H1 (cell line): ENCODE measurements around the gene PTBP3. TPM values are rescaled to one million over a fixed set of nuclear protein-coding genes. Genes with fewer than 3 reads are reported as not detected.

ENCODE experiments used
- CTCF ChIA-PET: fragments of 300-600 bp; sonication (Branson Sonifier 250); formaldehyde crosslinking; loops from one replicate; lab custom pipeline; 2021; ENCODE audit not compliant: partially characterized antibody; lab: Charles Lee
- POLR2A ChIA-PET: fragments of 300-600 bp; sonication (Branson Sonifier 250); formaldehyde crosslinking; loops from one replicate; lab custom pipeline; 2021; ENCODE audit warnings: inconsistent platforms; ENCODE audit not compliant: partially characterized antibody; lab: Charles Lee
- DNase-seq, 2 experiments: peaks; one replicate each; pipeline versions ENCODE4 v3.0.0 to v3.0.0-alpha.2; 2010 to 2022; ENCODE audit warnings: low spot score in 2 of 2, low read depth in 1 of 2, mixed read lengths in 1 of 2
- FAIRE-seq: peaks from 2 replicates; lab custom pipeline; 2011; peaks lifted over from hg19 to GRCh38; lab: Jason Lieb, UNC
- H2AFZ ChIP-seq: 2 replicates; pipeline ENCODE4 v1.8.1; 2012; ENCODE audit warnings: low read length, inconsistent platforms
- H2AK5ac ChIP-seq: 2 replicates; pipeline ENCODE4 v1.6.1; 2013; ENCODE audit warnings: low read depth, low read length
- H2BK120ac ChIP-seq: replicated peaks from 2 replicates; pipeline ENCODE3; 2013; ENCODE audit warnings: low read depth, low read length, inconsistent platforms
- H2BK12ac ChIP-seq: 2 replicates; pipeline ENCODE4 v1.6.1; 2013; ENCODE audit warnings: low read depth, low read length
- H2BK15ac ChIP-seq: 2 replicates; pipeline ENCODE4 v1.6.1; 2013; ENCODE audit warnings: low read length
- H2BK20ac ChIP-seq: 2 replicates; pipeline ENCODE4 v1.6.1; 2013; ENCODE audit warnings: low read length
- H2BK5ac ChIP-seq: 2 replicates; pipeline ENCODE4 v1.6.1; 2013; ENCODE audit warnings: low read depth, low read length
- H3K14ac ChIP-seq: 2 replicates; pipeline ENCODE4 v1.6.1; 2013; ENCODE audit warnings: inconsistent platforms; ENCODE audit not compliant: insufficient read length
- H3K18ac ChIP-seq: 2 replicates; pipeline ENCODE4 v1.6.1; 2013; ENCODE audit warnings: low read length; ENCODE audit errors: extremely low read depth
- H3K23ac ChIP-seq: 2 replicates; pipeline ENCODE4 v1.6.1; 2013; ENCODE audit warnings: inconsistent platforms; ENCODE audit not compliant: insufficient read length
- H3K23me2 ChIP-seq: 2 replicates; pipeline ENCODE4 v1.6.1; 2013; ENCODE audit warnings: low read depth, low read length
- H3K27ac ChIP-seq: 2 replicates; pipeline ENCODE4 v1.6.1; 2011; ENCODE audit warnings: low read depth, low read length, inconsistent platforms
- H3K27me3 ChIP-seq, 4 experiments: replicated peaks in 1 of 4; 1 replicate in 1 of 4; 2 replicates in 3 of 4; pipeline versions ENCODE4 v1.6.1 to v1.8.1; 2011 to 2013; ENCODE audit warnings: low read length in 3 of 4, mild to moderate bottlenecking in 3 of 4, inconsistent platforms in 2 of 4, mixed read lengths in 2 of 4, moderate library complexity in 1 of 4; ENCODE audit not compliant: control insufficient read depth in 3 of 4, insufficient read depth in 3 of 4; ENCODE audit errors: extremely low read depth in 1 of 4
- H3K36me3 ChIP-seq, 4 experiments: 2 replicates each; pipeline versions ENCODE4 v1.6.1 to v1.8.1; 2011 to 2013; ENCODE audit warnings: mild to moderate bottlenecking in 4 of 4, low read length in 3 of 4, moderate library complexity in 2 of 4, control low read depth in 1 of 4, inconsistent platforms in 1 of 4; ENCODE audit not compliant: insufficient read depth in 4 of 4, control insufficient read depth in 2 of 4
- H3K4ac ChIP-seq: replicated peaks from 2 replicates; pipeline ENCODE3; 2013; ENCODE audit warnings: low read length, low read depth, mixed read lengths, inconsistent platforms; ENCODE audit not compliant: insufficient read length
- H3K4me1 ChIP-seq, 4 experiments: replicated peaks in 1 of 4; 1 replicate in 1 of 4; 2 replicates in 3 of 4; pipeline versions ENCODE4 v1.6.1 to v1.8.1; 2011 to 2013; ENCODE audit warnings: low read length in 3 of 4, inconsistent platforms in 2 of 4, mixed read lengths in 1 of 4; ENCODE audit not compliant: insufficient read depth in 4 of 4, control insufficient read depth in 3 of 4
- H3K4me2 ChIP-seq, 2 experiments: 2 replicates each; pipeline versions ENCODE4 v1.6.1 to v1.8.1; 2011 to 2013; ENCODE audit warnings: low read depth in 2 of 2, low read length in 2 of 2, control low read depth in 1 of 2, inconsistent platforms in 1 of 2, mild to moderate bottlenecking in 1 of 2; ENCODE audit not compliant: insufficient read depth in 1 of 2
- H3K4me3 ChIP-seq, 4 experiments: fragments of 200-600, 300-600 bp in 1 of 4; sonication (generic), shearing (Covaris generic), sonication (Bioruptor Twin) in 1 of 4; 2 replicates each; pipeline versions ENCODE4 v1.5.1 to v1.8.1; 2011 to 2016; ENCODE audit warnings: low read length in 4 of 4, low read depth in 3 of 4, control low read depth in 2 of 4, inconsistent platforms in 2 of 4, mild to moderate bottlenecking in 2 of 4, mixed read lengths in 1 of 4, moderate library complexity in 1 of 4; ENCODE audit not compliant: insufficient read depth in 2 of 4; ENCODE audit errors: extremely low read depth in 1 of 4
- H3K56ac ChIP-seq: replicated peaks from 2 replicates; pipeline ENCODE3; 2013; ENCODE audit warnings: low read depth, mild to moderate bottlenecking, mixed read lengths, low read length, inconsistent platforms; ENCODE audit not compliant: insufficient read length
- H3K79me1 ChIP-seq: 2 replicates; pipeline ENCODE4 v1.6.1; 2013; ENCODE audit warnings: low read depth, low read length, control low read depth
- H3K79me2 ChIP-seq, 2 experiments: 2 replicates each; pipeline versions ENCODE4 v1.6.1 to v1.8.1; 2012 to 2013; ENCODE audit warnings: low read length in 2 of 2, mild to moderate bottlenecking in 2 of 2, inconsistent platforms in 1 of 2; ENCODE audit not compliant: insufficient read depth in 2 of 2, control insufficient read depth in 1 of 2
- H3K9ac ChIP-seq, 4 experiments: replicated peaks in 1 of 4; 1 replicate in 1 of 4; 2 replicates in 3 of 4; pipeline versions ENCODE4 v1.6.1 to v1.8.1; 2011 to 2013; ENCODE audit warnings: low read depth in 3 of 4, low read length in 3 of 4, control low read depth in 2 of 4, mild to moderate bottlenecking in 2 of 4, moderate library complexity in 2 of 4, inconsistent platforms in 1 of 4; ENCODE audit errors: extremely low read depth in 1 of 4
- H3K9me3 ChIP-seq, 2 experiments: 2 replicates each; pipeline versions ENCODE4 v1.6.1 to v1.8.1; 2012 to 2013; ENCODE audit warnings: mild to moderate bottlenecking in 2 of 2, moderate library complexity in 2 of 2, control low read depth in 1 of 2, inconsistent platforms in 1 of 2, low read depth in 1 of 2, low read length in 1 of 2, mixed read lengths in 1 of 2; ENCODE audit not compliant: insufficient read depth in 2 of 2
- H4K20me1 ChIP-seq, 2 experiments: replicated peaks in 1 of 2; 2 replicates each; pipeline versions ENCODE3 to v1.8.1; 2011 to 2013; ENCODE audit warnings: inconsistent platforms in 2 of 2, low read length in 2 of 2, mild to moderate bottlenecking in 1 of 2; ENCODE audit not compliant: insufficient read depth in 2 of 2, control insufficient read depth in 1 of 2
- H4K5ac ChIP-seq: 2 replicates; pipeline ENCODE4 v1.6.1; 2013; ENCODE audit warnings: low read length, low read depth, mixed read lengths, inconsistent platforms; ENCODE audit not compliant: insufficient read length
- H4K8ac ChIP-seq: 2 replicates; pipeline ENCODE4 v1.8.0; 2013; ENCODE audit warnings: mild to moderate bottlenecking, moderate library complexity, low read length, inconsistent platforms; ENCODE audit not compliant: insufficient read depth; ENCODE audit errors: extremely low read depth
- H4K91ac ChIP-seq: replicated peaks from 2 replicates; pipeline ENCODE3; 2013; ENCODE audit warnings: low read length, mixed read lengths, inconsistent platforms; ENCODE audit not compliant: insufficient read length
- EGR1 ChIP-seq: IDR thresholded peaks from 2 replicates; pipeline ENCODE4 v1.6.1; 2011; ENCODE audit warnings: low read depth, low read length, borderline replicate concordance
- GTF2F1 ChIP-seq: IDR thresholded peaks from 2 replicates; pipeline ENCODE4 v1.6.1; 2012; ENCODE audit warnings: low read depth, low read length, improper control_type of control experiment, borderline replicate concordance
- KDM5A ChIP-seq: fragments of 200-600 bp; IDR thresholded peaks from 2 replicates; pipeline ENCODE4 v1.7.1; 2012; ENCODE audit warnings: mild to moderate bottlenecking, low read length, inconsistent platforms, mixed read lengths
- TEAD4 ChIP-seq: IDR thresholded peaks from 2 replicates; pipeline ENCODE4 v1.6.1; 2012; ENCODE audit warnings: low read depth, low read length, inconsistent platforms, mixed read lengths
- WGBS, 2 experiments: shearing (Covaris generic) in 1 of 2; methylation state at CpG; one replicate each; pipeline versions ENCODE4 v1.1.6 to v1.1.7; 2013 to 2015; ENCODE audit warnings: low lambda C conversion rate in 2 of 2, mixed read lengths in 2 of 2, inconsistent platforms in 1 of 2, low coverage in 1 of 2, missing lambda C conversion rate in 1 of 2; ENCODE audit not compliant: insufficient replicate concordance in 2 of 2, insufficient coverage in 1 of 2, insufficient read length in 1 of 2; ENCODE audit errors: extremely low coverage in 1 of 2, missing lambda C conversion rate in 1 of 2; 5-methylcytosine and 5-hydroxymethylcytosine counted together
- polyA plus RNA-seq, 7 experiments: library from polyadenylated mRNA; depleted of rRNA in 3 of 7; stranded (reverse) in 5 of 7; unstranded in 2 of 7; fragments of >200 nt in 5 of 7; fragments of 200-250 nt in 2 of 7; gene quantifications; 1 replicate in 5 of 7; 2 replicates in 1 of 7; 4 replicates in 1 of 7; pipeline versions ENCODE4 v1.2.1 to v1.2.3, GENCODE V29; 2011 to 2013; ENCODE audit warnings: missing spikeins in 2 of 7, mixed read lengths in 2 of 7
- total RNA-seq: library from RNA; stranded (reverse); fragmentation: NEBNext Ultra II Directional; extraction: Animal tissue kit (Norgen Biotek cat#: 25700); gene quantifications from 2 replicates; pipeline ENCODE4 v1.2.1, GENCODE V29; 2021

The PTBP3 gene
- total and polyA plus RNA-seq, 2 of the 8 experiments (the other 6 are each of a cell fraction or from before 2014, with no cell fraction given): 51.0 to 124 TPM

DNA sequence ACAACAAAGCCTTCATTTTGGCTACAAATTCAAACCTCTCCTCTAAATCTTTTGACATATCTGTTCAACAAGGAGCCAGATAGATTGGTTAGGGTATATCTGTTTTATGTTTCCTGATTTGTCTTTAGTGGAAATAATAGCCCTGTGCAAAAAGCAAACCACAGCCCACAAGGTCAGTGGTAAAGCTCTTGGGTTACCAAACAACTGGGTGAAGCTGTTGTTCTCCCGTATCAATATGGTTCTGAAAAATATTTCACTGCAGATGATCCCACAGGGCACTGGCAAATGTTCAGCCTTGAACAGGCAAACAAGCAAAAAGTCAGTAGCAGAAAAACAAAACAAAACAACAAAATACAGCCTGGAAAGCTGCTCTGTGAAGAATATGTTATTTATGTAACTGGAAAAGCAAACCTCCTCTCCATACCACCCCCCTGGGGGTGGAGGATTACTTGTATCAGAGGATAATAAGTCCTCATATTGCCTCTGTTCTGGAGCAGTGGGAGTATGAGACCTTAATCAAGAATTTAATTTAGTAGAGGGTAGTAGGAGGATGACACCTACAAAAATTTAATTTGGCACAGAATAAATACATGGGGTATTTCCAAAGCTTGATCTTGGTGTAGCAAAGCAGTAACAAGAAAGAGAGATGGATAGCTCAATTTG is 20.8 kb upstream of the PTBP3 start:
- 85% methylated on average over 1 of the region's 1 CpG; no CpG with 5 or more reads in 1 of the 2 experiments for WGBS, 2 experiments
- Histone ChIP-seq H3K18ac (no peak overlapping the region), H3K4me3 (no peak overlapping the region), H3K9me3 (no peaks in the 10 kb centered on the region), H3K4me1 (peaks cover 0 to 3% (median 0%) of the 10 kb centered on the region in 4 experiments; a peak in 1 of 7 replicates), H3K23me2 (no peaks in the 10 kb centered on the region), H3K23ac (no peak overlapping the region), H3K4me2 (no peak overlapping the region), H2BK120ac (no peak overlapping the region), H4K20me1 (no peaks in the 10 kb centered on the region), H4K8ac (no peak overlapping the region), H3K27ac (no peak overlapping the region), H3K56ac (no peak overlapping the region), H3K4ac (no peak overlapping the region), H2BK5ac (no peak overlapping the region), H2BK20ac (no peak overlapping the region), H3K27me3 (no peaks in the 10 kb centered on the region; a peak in 1 of 7 replicates), H3K36me3 (no peaks in the 10 kb centered on the region), H2AFZ (no peak overlapping the region), H2BK15ac (no peak overlapping the region), H3K14ac (no peak overlapping the region), H3K79me1 (no peaks in the 10 kb centered on the region)
- CTCF ChIA-PET: interaction anchor here (0.6 to 1.7 kb wide), 6 partner anchors 9 to 266 kb away, joined by 3 to 6 read pairs (median 4); no protein-coding TSS in a partner anchor
- FAIRE-seq (no peak), DNase-seq (no peak)
- TF ChIP-seq EGR1: no peak
- TF ChIP-seq TEAD4: no peak
- TF ChIP-seq KDM5A: no peak
- TF ChIP-seq GTF2F1: no peak
- TF ChIP-seq, all 59 proteins: peak for 0
- Histone ChIP-seq H2AK5ac (no peak overlapping the region), H3K9ac (no peak overlapping the region), H2BK12ac (no peak overlapping the region), H3K79me2 (no peaks in the 10 kb centered on the region), H4K91ac (no peak overlapping the region), H4K5ac (no peak overlapping the region)
- POLR2A ChIA-PET: interaction anchor here (0.6 kb wide), 1 partner anchor 454 kb away, joined by 3 read pairs; no protein-coding TSS in a partner anchor
